Caco-2 (cell line): ENCODE data around the gene SLC17A9. TPM values are rescaled to one million over a fixed set of nuclear protein-coding genes. Genes with fewer than 3 reads are reported as not detected.
A peak's percentile ranks its signal among the peaks of the same experiment; 100 is the strongest.

Source experiments
- BruUV-seq: library from RNA; stranded (reverse); fragments of 400-500 nt; replicated peaks from 2 replicates; lab custom pipeline; 2021; lab: Mats Ljungman, UMichigan
- CTCF ChIA-PET: fragments of 300-600 bp; sonication (Branson Sonifier 250); formaldehyde crosslinking; loops from one replicate; lab custom pipeline; 2022; ENCODE audit warnings: antibody characterized with exemption; lab: Charles Lee
- POLR2A ChIA-PET: fragments of 300-600 bp; sonication (Branson Sonifier 250); formaldehyde crosslinking; loops from one replicate; lab custom pipeline; 2022; ENCODE audit warnings: antibody characterized with exemption; lab: Charles Lee
- DNase-seq, 2 experiments: peaks; one replicate each; pipeline versions ENCODE4 v3.0.0 to v3.0.0-alpha.2; 2020 to 2022
- H3K27me3 ChIP-seq: replicated peaks from 2 replicates; pipeline ENCODE4 v1.6.0; 2011; ENCODE audit warnings: low read length; ENCODE audit not compliant: control insufficient read depth, insufficient read depth
- H3K36me3 ChIP-seq: 2 replicates; pipeline ENCODE4 v1.5.1; 2011; ENCODE audit warnings: low read length; ENCODE audit not compliant: control insufficient read depth, insufficient read depth
- H3K4me1 ChIP-seq: fragments of 250-450 bp; sonication (Bioruptor Pico); 2 replicates; pipeline ENCODE4 v1.5.1; 2020; ENCODE audit warnings: mild to moderate bottlenecking
- H3K4me3 ChIP-seq: 2 replicates; pipeline ENCODE4 v1.5.1; 2011; ENCODE audit warnings: low read depth, mild to moderate bottlenecking, control low read depth, low read length
- H3K9me3 ChIP-seq: fragments of 250-450 bp; sonication (Bioruptor Pico); 2 replicates; pipeline ENCODE4 v1.5.1; 2020; ENCODE audit warnings: mild to moderate bottlenecking, moderate library complexity
- H3K27ac Mint-ChIP-seq: one replicate; pipeline ENCODE4 v1.8.0; 2022; ENCODE audit warnings: mixed read lengths; ENCODE audit not compliant: unreplicated experiment
- H3K27me3 Mint-ChIP-seq: one replicate; pipeline ENCODE4 v1.8.0; 2022; ENCODE audit warnings: mixed read lengths; ENCODE audit not compliant: insufficient read depth, unreplicated experiment
- H3K36me3 Mint-ChIP-seq: one replicate; pipeline ENCODE4 v1.8.0; 2022; ENCODE audit warnings: mild to moderate bottlenecking, mixed read lengths; ENCODE audit not compliant: insufficient read depth, unreplicated experiment
- H3K4me1 Mint-ChIP-seq: one replicate; pipeline ENCODE4 v1.8.0; 2022; ENCODE audit warnings: low read depth, mixed read lengths; ENCODE audit not compliant: unreplicated experiment
- H3K4me3 Mint-ChIP-seq: one replicate; pipeline ENCODE4 v1.8.0; 2022; ENCODE audit warnings: mild to moderate bottlenecking, moderate library complexity, mixed read lengths; ENCODE audit not compliant: unreplicated experiment
- H3K9me3 Mint-ChIP-seq: one replicate; pipeline ENCODE4 v1.8.0; 2022; ENCODE audit warnings: mixed read lengths; ENCODE audit not compliant: unreplicated experiment
- intact Hi-C: fragments of 100-400 bp; cut with micrococcal nuclease; formaldehyde crosslinking; loops from one replicate; pipeline ENCODE4 v1.10.0; 2022; ENCODE audit not compliant: unreplicated experiment
- total RNA-seq: library from RNA; stranded (reverse); gene quantifications from 2 replicates; pipeline ENCODE4 v1.2.3, GENCODE V29; 2022
- TF ChIP-seq, protein P1 (sequence below), 2 experiments: fragments of 200-600 bp in 1 of 2; IDR thresholded peaks; 1 replicate in 1 of 2; 2 replicates in 1 of 2; pipeline versions ENCODE4 v1.5.1 to v1.8.0; 2011 to 2022; ENCODE audit warnings: antibody characterized with exemption in 1 of 2, control low read depth in 1 of 2, inconsistent platforms in 1 of 2, low read depth in 1 of 2, low read length in 1 of 2, mild to moderate bottlenecking in 1 of 2, moderate library complexity in 1 of 2; ENCODE audit not compliant: insufficient read depth in 1 of 2, severe bottlenecking in 1 of 2, unreplicated experiment in 1 of 2

Gene SLC17A9
- total RNA-seq, 1 experiment from 2014 or later = 64.7 TPM

DNA sequence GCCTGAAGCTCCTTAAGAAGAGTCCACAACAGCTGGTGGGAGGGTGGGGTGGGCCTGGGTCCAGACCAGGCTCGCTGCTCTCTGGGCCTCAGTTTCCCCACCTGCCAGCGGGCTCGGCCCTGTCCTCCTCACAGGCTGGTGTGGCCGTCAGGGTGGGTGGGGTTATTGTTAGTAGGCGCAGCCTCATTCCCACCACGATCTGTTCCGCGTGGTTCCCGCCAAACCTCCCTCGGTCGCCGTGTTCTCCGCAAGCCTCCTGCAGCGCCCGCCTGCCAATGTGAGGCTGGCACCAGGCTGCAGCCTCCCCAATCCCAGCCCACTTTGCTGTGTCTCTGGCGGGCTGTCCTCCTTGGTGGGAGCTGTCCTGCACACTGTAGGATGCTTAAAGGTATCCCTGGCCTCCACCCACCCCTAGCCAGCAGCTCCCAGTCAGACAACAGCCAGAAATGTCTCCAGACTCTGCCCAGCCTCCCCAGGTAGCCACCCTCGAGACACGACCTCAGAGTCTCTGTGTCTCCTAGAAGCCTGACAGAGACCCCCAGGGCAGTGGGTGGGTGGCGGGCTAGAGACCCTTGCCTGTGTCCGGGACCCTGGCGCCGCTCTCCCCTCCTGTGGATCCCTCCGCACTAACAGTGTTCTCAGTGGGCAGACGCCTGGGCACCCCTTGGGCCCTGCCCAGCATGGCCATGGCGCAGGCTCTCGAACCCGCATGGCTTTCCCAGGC, 15.3 kb downstream of the SLC17A9 start:
- no peak for DNase-seq
- TF ChIP-seq, protein P1, sequence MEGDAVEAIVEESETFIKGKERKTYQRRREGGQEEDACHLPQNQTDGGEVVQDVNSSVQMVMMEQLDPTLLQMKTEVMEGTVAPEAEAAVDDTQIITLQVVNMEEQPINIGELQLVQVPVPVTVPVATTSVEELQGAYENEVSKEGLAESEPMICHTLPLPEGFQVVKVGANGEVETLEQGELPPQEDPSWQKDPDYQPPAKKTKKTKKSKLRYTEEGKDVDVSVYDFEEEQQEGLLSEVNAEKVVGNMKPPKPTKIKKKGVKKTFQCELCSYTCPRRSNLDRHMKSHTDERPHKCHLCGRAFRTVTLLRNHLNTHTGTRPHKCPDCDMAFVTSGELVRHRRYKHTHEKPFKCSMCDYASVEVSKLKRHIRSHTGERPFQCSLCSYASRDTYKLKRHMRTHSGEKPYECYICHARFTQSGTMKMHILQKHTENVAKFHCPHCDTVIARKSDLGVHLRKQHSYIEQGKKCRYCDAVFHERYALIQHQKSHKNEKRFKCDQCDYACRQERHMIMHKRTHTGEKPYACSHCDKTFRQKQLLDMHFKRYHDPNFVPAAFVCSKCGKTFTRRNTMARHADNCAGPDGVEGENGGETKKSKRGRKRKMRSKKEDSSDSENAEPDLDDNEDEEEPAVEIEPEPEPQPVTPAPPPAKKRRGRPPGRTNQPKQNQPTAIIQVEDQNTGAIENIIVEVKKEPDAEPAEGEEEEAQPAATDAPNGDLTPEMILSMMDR (IDR thresholded peaks at IDR 0.05; ENCODE audit: insufficient read depth in 1 of 2, low read depth in 1 of 2, low read length in 1 of 2, severe bottlenecking in 1 of 2, unreplicated experiment in 1 of 2) = no peak
- peaks cover 11% of the 10 kb centered on the region for H3K36me3 ChIP-seq
- Mint-ChIP-seq H3K27me3 (no peaks in the 10 kb centered on the region), H3K4me1 (peaks cover 13% of the 10 kb centered on the region), H3K4me3 (no peak overlapping the region), H3K36me3 (peaks cover 27% of the 10 kb centered on the region), H3K27ac (no peak overlapping the region), H3K9me3 (no peaks in the 10 kb centered on the region)
- H3K4me1 ChIP-seq = peaks cover 4% of the 10 kb centered on the region
- CTCF ChIA-PET = interaction anchor here (1.0 to 2.1 kb wide), 2 partner anchors 12 to 41 kb away, joined by 3 to 6 read pairs; no protein-coding TSS in a partner anchor
- no peak overlapping the region for H3K4me3 ChIP-seq
- H3K9me3 ChIP-seq = no peaks in the 10 kb centered on the region
- TSS peak; percentile 9 for BruUV-seq
- H3K27me3 ChIP-seq = no peaks in the 10 kb centered on the region
- intact Hi-C loops = no loop called here
- POLR2A ChIA-PET = no interaction called here

DNA sequence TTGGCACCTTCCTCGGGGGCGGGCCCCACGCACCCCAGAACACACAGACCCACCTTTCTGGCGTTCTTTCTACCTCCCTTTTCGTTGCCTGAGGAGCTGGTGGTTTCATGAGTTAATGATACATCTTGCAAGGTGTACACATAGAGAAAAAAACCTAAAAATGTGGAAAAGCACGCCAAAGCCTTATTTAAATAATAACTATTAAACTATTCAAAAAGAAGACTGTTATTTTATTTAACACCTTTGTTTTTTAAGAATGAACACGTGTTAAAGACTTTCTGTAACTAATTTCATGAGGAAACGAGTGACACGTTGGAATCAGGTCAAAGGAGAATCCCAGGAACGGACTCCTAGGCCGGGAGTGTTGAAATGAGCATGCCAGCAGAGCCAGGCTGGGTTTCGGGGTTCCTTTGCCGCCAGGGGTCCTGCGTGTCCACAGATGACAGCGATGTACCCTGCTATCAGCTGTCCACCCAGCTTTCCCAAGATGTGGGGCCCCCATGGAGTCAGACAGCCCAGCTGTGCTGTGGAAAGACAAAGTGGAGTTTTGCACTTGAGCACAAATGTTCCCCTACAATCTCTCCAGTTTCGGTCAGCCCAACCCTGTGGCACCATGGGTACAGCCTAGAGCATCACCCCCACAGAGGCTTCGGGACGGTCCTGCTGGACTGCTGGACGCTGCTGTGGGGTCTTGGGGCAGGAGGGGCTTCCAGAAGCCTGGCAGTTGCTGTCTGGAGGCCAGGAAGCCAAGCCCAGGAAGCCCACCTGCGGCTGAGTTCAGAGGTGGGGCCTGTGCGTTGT, 16.1 kb downstream of the SLC17A9 start:
- H3K9me3 Mint-ChIP-seq = no peaks in the 10 kb centered on the region
- H3K4me1 ChIP-seq = peaks cover 7% of the 10 kb centered on the region
- BruUV-seq = no TSS peak
- no peak overlapping the region for H3K27ac Mint-ChIP-seq
- peaks cover 8% of the 10 kb centered on the region for H3K36me3 ChIP-seq
- H3K4me3 ChIP-seq = no peak overlapping the region
- no peaks in the 10 kb centered on the region for H3K27me3 Mint-ChIP-seq
- H3K4me1 Mint-ChIP-seq = peaks cover 13% of the 10 kb centered on the region
- no peaks in the 10 kb centered on the region for H3K9me3 ChIP-seq
- no peak for DNase-seq
- peaks cover 24% of the 10 kb centered on the region for H3K36me3 Mint-ChIP-seq
- no peaks in the 10 kb centered on the region for H3K27me3 ChIP-seq
- no peak overlapping the region for H3K4me3 Mint-ChIP-seq
- ChIA-PET CTCF (interaction anchor here (1.0 to 2.1 kb wide), 2 partner anchors 13 to 41 kb away, joined by 3 to 6 read pairs; no protein-coding TSS in a partner anchor), POLR2A (no interaction called here)
- TF ChIP-seq, protein P1 (IDR thresholded peaks at IDR 0.05; ENCODE audit: insufficient read depth in 1 of 2, low read depth in 1 of 2, low read length in 1 of 2, severe bottlenecking in 1 of 2, unreplicated experiment in 1 of 2) = no peak
- intact Hi-C loops = no loop called here

DNA sequence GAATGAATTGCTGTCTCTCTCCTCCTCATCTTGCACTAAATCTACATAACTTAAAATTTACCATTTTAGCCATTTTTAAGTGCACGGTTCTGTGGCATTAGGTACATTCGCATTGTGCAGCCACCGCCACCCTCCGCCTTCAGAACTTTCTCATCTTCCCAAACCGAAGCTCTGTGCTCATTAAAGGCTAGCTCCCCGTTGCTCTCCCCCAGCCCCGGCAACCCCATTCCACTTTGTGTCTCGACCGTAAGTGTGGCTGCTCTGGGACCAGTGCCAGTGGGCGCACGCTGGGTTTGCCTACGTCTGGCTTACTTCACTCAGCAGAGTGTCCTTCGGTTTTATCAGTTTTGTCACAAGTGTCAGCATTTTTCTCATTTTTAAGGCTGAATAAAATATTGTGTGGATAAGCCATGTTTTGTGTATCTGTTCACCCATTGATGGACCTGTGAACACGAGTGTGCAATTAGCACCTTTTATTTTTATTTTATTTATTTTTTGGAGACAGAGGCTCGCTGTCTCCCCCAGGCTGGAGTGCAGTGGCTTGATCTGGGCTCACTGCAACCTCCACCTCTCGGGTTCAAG, 16.8 kb downstream of the SLC17A9 start:
- Histone ChIP-seq H3K9me3 (no peaks in the 10 kb centered on the region), H3K4me3 (no peak overlapping the region), H3K27me3 (no peaks in the 10 kb centered on the region), H3K4me1 (peaks cover 7% of the 10 kb centered on the region), H3K36me3 (peaks cover 7% of the 10 kb centered on the region)
- Mint-ChIP-seq H3K27ac (no peak overlapping the region), H3K9me3 (no peaks in the 10 kb centered on the region), H3K4me1 (peaks cover 13% of the 10 kb centered on the region), H3K36me3 (peaks cover 20% of the 10 kb centered on the region), H3K4me3 (no peak overlapping the region), H3K27me3 (no peaks in the 10 kb centered on the region)
- intact Hi-C loops = no loop called here
- ChIA-PET CTCF (interaction anchor here (1.0 to 2.1 kb wide), 2 partner anchors 15 to 45 kb away, joined by 3 to 12 read pairs; no protein-coding TSS in a partner anchor), POLR2A (no interaction called here)
- DNase-seq = no peak
- no TSS peak for BruUV-seq
- TF ChIP-seq, protein P1 (IDR thresholded peaks at IDR 0.05; ENCODE audit: insufficient read depth in 1 of 2, low read depth in 1 of 2, low read length in 1 of 2, severe bottlenecking in 1 of 2, unreplicated experiment in 1 of 2) = no peak
